Measurements from ENCODE around the gene RIMKLA. TPM values are rescaled to one million over a fixed set of nuclear protein-coding genes. Genes with fewer than 3 reads are reported as not detected.

RIMKLA gene
- total and polyA plus RNA-seq, 2 of the 13 experiments (the other 11 are each of a cell fraction or from before 2014, with no cell fraction given), result 2.5 to 3.8 TPM

GRCh38 chr1:42334240-42335049, 46.1 kb upstream of the RIMKLA start (continued):
- peak; percentile 13 for TF ChIP-seq YY1 (IDR thresholded peaks at IDR 0.05; ENCODE audit: insufficient read depth, insufficient replicate concordance, low read depth, low read length)
- peak; percentile 61 for TF ChIP-seq HNRNPK (IDR thresholded peaks at IDR 0.05; ENCODE audit: low read depth, low read length, poor library complexity, severe bottlenecking)
- peak; percentile 10 for TF ChIP-seq TEAD3 (CRISPR knock-in tag; optimal IDR thresholded peaks at IDR 0.05; ENCODE audit: borderline replicate concordance)
- TF ChIP-seq ZNF841 (CRISPR knock-in tag; IDR thresholded peaks at IDR 0.05; ENCODE audit: borderline replicate concordance), result peak; percentile 52; the same call in 1 of the 2 replicates
- TF ChIP-seq ZNF709 (CRISPR knock-in tag; IDR thresholded peaks at IDR 0.05), result peak; percentile 62; the same call in 1 of the 2 replicates
- peak; percentile 32; the same call in 1 of the 2 replicates for TF ChIP-seq MXD1 (CRISPR knock-in tag; IDR thresholded peaks at IDR 0.05)
- TF ChIP-seq SAP130 (CRISPR knock-in tag; IDR thresholded peaks at IDR 0.05; ENCODE audit: low read depth), result peak; percentile 90
- TF ChIP-seq ZNF792 (CRISPR knock-in tag; IDR thresholded peaks at IDR 0.05), result peak; percentile 28; the same call in 1 of the 2 replicates
- TF ChIP-seq ZBTB39 (CRISPR knock-in tag; IDR thresholded peaks at IDR 0.05), result peak; percentile 82; the same call in 1 of the 2 replicates
- no peak for TF ChIP-seq HMG20B (CRISPR knock-in tag; conservative IDR thresholded peaks at IDR 0.05)
- peak in 1 of 2 experiments; percentile 51 for TF ChIP-seq POLR2A (IDR thresholded peaks at IDR 0.05; ENCODE audit: insufficient read depth in 1 of 2, low read depth in 2 of 2, low read length in 2 of 2)
- no peak for TF ChIP-seq TOE1 (CRISPR knock-in tag; IDR thresholded peaks at IDR 0.05)
- no peak; the same call in 1 of the 2 replicates for TF ChIP-seq GABPB1 (CRISPR knock-in tag; IDR thresholded peaks at IDR 0.05)
- 0 out of 2 replicates have a peak, but pooled peaks have one; percentile 28 for TF ChIP-seq SP5 (CRISPR knock-in tag; IDR thresholded peaks at IDR 0.05; ENCODE audit: borderline replicate concordance, low read depth)
- TF ChIP-seq ZNF674 (CRISPR knock-in tag; IDR thresholded peaks at IDR 0.05; ENCODE audit: low read depth), result no peak

Data from HepG2 (cell line).